ENCODE data around the gene RNU6-1. TPM values are rescaled to one million over a fixed set of nuclear protein-coding genes. Genes with fewer than 3 reads are reported as not detected.
A peak's percentile ranks its signal among the peaks of the same experiment; 100 is the strongest.

Gene RNU6-1
- polyA plus RNA-seq, 2 donors, result not detected

- Histone ChIP-seq H3K4me3 (ENCODE audit: low read depth in 1 of 2, low read length in 2 of 2) (peak overlapping the region in 1 of 2 donors; percentile 43), H3K4me1 (ENCODE audit: control insufficient read depth in 2 of 2, insufficient read depth in 2 of 2, low read length in 1 of 2) (peaks cover 27 to 37% of the 10 kb centered on the region in 2 donors), H3K27ac (ENCODE audit: low read depth in 2 of 2, low read length in 1 of 2) (no peak overlapping the region), H3K36me3 (ENCODE audit: control insufficient read depth in 2 of 2, insufficient read depth in 2 of 2, low read length in 1 of 2) (no peaks in the 10 kb centered on the region), H3K27me3 (ENCODE audit: control insufficient read depth in 1 of 2, insufficient read depth in 2 of 2, low read length in 2 of 2) (peaks cover 24 to 57% of the 10 kb centered on the region in 2 donors), H3K9me3 (ENCODE audit: control insufficient read depth in 2 of 2, insufficient read depth in 1 of 2, low read depth in 1 of 2, low read length in 1 of 2) (peaks cover 3 to 8% of the 10 kb centered on the region in 2 donors)
- WGBS, 2 donors, result 6 to 7% methylated on average over 49 to 54 of the region's 54 CpGs
Measured at GRCh38 chr15:67828969-67829646, 10.7 kb downstream of the RNU6-1 start.

- WGBS, 2 donors, result 5 to 7% methylated on average over 39 to 40 of the region's 40 CpGs
- H3K4me1 ChIP-seq (ENCODE audit: control insufficient read depth in 2 of 2, insufficient read depth in 2 of 2, low read length in 1 of 2), result peaks cover 24 to 39% of the 10 kb centered on the region in 2 donors
- peak overlapping the region; percentile 26 to 43 for H3K4me3 ChIP-seq (ENCODE audit: low read depth in 1 of 2, low read length in 2 of 2)
- peaks cover 3 to 8% of the 10 kb centered on the region in 2 donors for H3K9me3 ChIP-seq (ENCODE audit: control insufficient read depth in 2 of 2, insufficient read depth in 1 of 2, low read depth in 1 of 2, low read length in 1 of 2)
- H3K27ac ChIP-seq (ENCODE audit: low read depth in 2 of 2, low read length in 1 of 2), result no peak overlapping the region
- peaks cover 24 to 62% of the 10 kb centered on the region in 2 donors for H3K27me3 ChIP-seq (ENCODE audit: control insufficient read depth in 1 of 2, insufficient read depth in 2 of 2, low read length in 2 of 2)
- no peaks in the 10 kb centered on the region for H3K36me3 ChIP-seq (ENCODE audit: control insufficient read depth in 2 of 2, insufficient read depth in 2 of 2, low read length in 1 of 2)
Measured at GRCh38 chr15:67828278-67828968, 11.4 kb downstream of the RNU6-1 start.

- H3K27me3 ChIP-seq (ENCODE audit: control insufficient read depth in 1 of 2, insufficient read depth in 2 of 2, low read length in 2 of 2), result peaks cover 29 to 67% of the 10 kb centered on the region in 2 donors
- H3K4me1 ChIP-seq (ENCODE audit: control insufficient read depth in 2 of 2, insufficient read depth in 2 of 2, low read length in 1 of 2), result peaks cover 31 to 38% of the 10 kb centered on the region in 2 donors
- peak overlapping the region in 1 of 2 donors; percentile 43 for H3K4me3 ChIP-seq (ENCODE audit: low read depth in 1 of 2, low read length in 2 of 2)
Measured at GRCh38 chr15:67827562-67828277, 12.1 kb downstream of the RNU6-1 start.

GRCh38 chr15:67826717-67827561, 12.9 kb downstream of the RNU6-1 start:
- Histone ChIP-seq H3K27me3 (ENCODE audit: control insufficient read depth in 1 of 2, insufficient read depth in 2 of 2, low read length in 2 of 2) (peaks cover 31 to 74% of the 10 kb centered on the region in 2 donors), H3K4me3 (ENCODE audit: low read depth in 1 of 2, low read length in 2 of 2) (peak overlapping the region in 1 of 2 donors; percentile 43), H3K9me3 (ENCODE audit: control insufficient read depth in 2 of 2, insufficient read depth in 1 of 2, low read depth in 1 of 2, low read length in 1 of 2) (peaks cover 3 to 8% of the 10 kb centered on the region in 2 donors), H3K36me3 (ENCODE audit: control insufficient read depth in 2 of 2, insufficient read depth in 2 of 2, low read length in 1 of 2) (no peaks in the 10 kb centered on the region), H3K27ac (ENCODE audit: low read depth in 2 of 2, low read length in 1 of 2) (no peak overlapping the region), H3K4me1 (ENCODE audit: control insufficient read depth in 2 of 2, insufficient read depth in 2 of 2, low read length in 1 of 2) (peaks cover 33 to 41% of the 10 kb centered on the region in 2 donors)
- WGBS, 2 donors, result 6% methylated on average over 61 to 88 of the region's 88 CpGs

More at GRCh38 chr15:67827562-67828277, 12.1 kb downstream of the RNU6-1 start:
- no peak overlapping the region for H3K27ac ChIP-seq (ENCODE audit: low read depth in 2 of 2, low read length in 1 of 2)
- no peaks in the 10 kb centered on the region for H3K36me3 ChIP-seq (ENCODE audit: control insufficient read depth in 2 of 2, insufficient read depth in 2 of 2, low read length in 1 of 2)
- H3K9me3 ChIP-seq (ENCODE audit: control insufficient read depth in 2 of 2, insufficient read depth in 1 of 2, low read depth in 1 of 2, low read length in 1 of 2), result peaks cover 3 to 8% of the 10 kb centered on the region in 2 donors
- 4 to 6% methylated on average over 85 to 91 of the region's 91 CpGs for WGBS, 2 donors

- H3K4me1 ChIP-seq (ENCODE audit: control insufficient read depth in 2 of 2, insufficient read depth in 2 of 2, low read length in 1 of 2), result peaks cover 33 to 41% of the 10 kb centered on the region in 2 donors
- H3K9me3 ChIP-seq (ENCODE audit: control insufficient read depth in 2 of 2, insufficient read depth in 1 of 2, low read depth in 1 of 2, low read length in 1 of 2), result peaks cover 3 to 8% of the 10 kb centered on the region in 2 donors
- H3K27ac ChIP-seq (ENCODE audit: low read depth in 2 of 2, low read length in 1 of 2), result no peak overlapping the region
- H3K4me3 ChIP-seq (ENCODE audit: low read depth in 1 of 2, low read length in 2 of 2), result peak overlapping the region in 1 of 2 donors; percentile 29
- peaks cover 35 to 76% of the 10 kb centered on the region in 2 donors for H3K27me3 ChIP-seq (ENCODE audit: control insufficient read depth in 1 of 2, insufficient read depth in 2 of 2, low read length in 2 of 2)
- 9 to 11% methylated on average over 77 of the region's 77 CpGs for WGBS, 2 donors
- H3K36me3 ChIP-seq (ENCODE audit: control insufficient read depth in 2 of 2, insufficient read depth in 2 of 2, low read length in 1 of 2), result no peaks in the 10 kb centered on the region
Measured at GRCh38 chr15:67825881-67826716, 13.7 kb downstream of the RNU6-1 start.

GRCh38 chr15:67824976-67825880, 14.6 kb downstream of the RNU6-1 start, which contains the start of gene SKOR1:
Gene SKOR1, plus strand, starts transcription at chr15:67825509. Its CDS starts 94 bp downstream, at chr15:67825603.
- 2 to 3% methylated on average over 50 to 58 of the region's 58 CpGs for WGBS, 2 donors
- Histone ChIP-seq H3K9me3 (ENCODE audit: control insufficient read depth in 2 of 2, insufficient read depth in 1 of 2, low read depth in 1 of 2, low read length in 1 of 2) (peaks cover 3 to 10% of the 10 kb centered on the region in 2 donors), H3K4me3 (ENCODE audit: low read depth in 1 of 2, low read length in 2 of 2) (peak within 1 kb of the TSS in 1 of 2 donors; percentile 29), H3K27me3 (ENCODE audit: control insufficient read depth in 1 of 2, insufficient read depth in 2 of 2, low read length in 2 of 2) (peaks cover 29 to 72% of the 10 kb centered on the region in 2 donors), H3K4me1 (ENCODE audit: control insufficient read depth in 2 of 2, insufficient read depth in 2 of 2, low read length in 1 of 2) (peaks cover 33 to 41% of the 10 kb centered on the region in 2 donors), H3K27ac (ENCODE audit: low read depth in 2 of 2, low read length in 1 of 2) (no peak within 1 kb of the TSS), H3K36me3 (ENCODE audit: control insufficient read depth in 2 of 2, insufficient read depth in 2 of 2, low read length in 1 of 2) (no peaks in the 10 kb centered on the region)

- no peaks in the 10 kb centered on the region for H3K36me3 ChIP-seq (ENCODE audit: control insufficient read depth in 2 of 2, insufficient read depth in 2 of 2, low read length in 1 of 2)
- WGBS, 2 donors, result 9 to 14% methylated on average over 21 of the region's 21 CpGs
- H3K4me3 ChIP-seq (ENCODE audit: low read depth in 1 of 2, low read length in 2 of 2), result no peak overlapping the region
- H3K27me3 ChIP-seq (ENCODE audit: control insufficient read depth in 1 of 2, insufficient read depth in 2 of 2, low read length in 2 of 2), result peaks cover 29 to 66% of the 10 kb centered on the region in 2 donors
- peaks cover 3 to 10% of the 10 kb centered on the region in 2 donors for H3K9me3 ChIP-seq (ENCODE audit: control insufficient read depth in 2 of 2, insufficient read depth in 1 of 2, low read depth in 1 of 2, low read length in 1 of 2)
- H3K4me1 ChIP-seq (ENCODE audit: control insufficient read depth in 2 of 2, insufficient read depth in 2 of 2, low read length in 1 of 2), result peaks cover 30 to 41% of the 10 kb centered on the region in 2 donors
- H3K27ac ChIP-seq (ENCODE audit: low read depth in 2 of 2, low read length in 1 of 2), result no peak overlapping the region
Measured at GRCh38 chr15:67824197-67824968, 15.5 kb downstream of the RNU6-1 start.

Measured in esophagus (tissue), 2 donors.